Measurements from ENCODE around the gene DMAP1.
"Not testable (repeated sequence)": the region's sequence is repeated elsewhere in the genome, so short reads cannot be mapped to it uniquely, and the experiment has no call there.

The DMAP1 gene

GRCh38 chr1:44213222-44214112, at the start of gene DMAP1:
Gene DMAP1 (plus strand): TSS chr1:44213471. CDS start chr1:44213754, 283 bp downstream.
- DNase-seq (ENCODE audit: low read depth): peak; percentile 75

GRCh38 chr1:44168520-44169098, 44.7 kb upstream of the DMAP1 start:
- no peak for DNase-seq (ENCODE audit: low read depth)

GRCh38 chr1:44170281-44170823, 42.9 kb upstream of the DMAP1 start:
- no peak for DNase-seq (ENCODE audit: low read depth)

- no peak for DNase-seq (ENCODE audit: low read depth)
These were observed 38.6 kb upstream of the DMAP1 start for GRCh38 chr1:44174630-44175029.

GRCh38 chr1:44200336-44200735, 12.9 kb upstream of the DMAP1 start:
- DNase-seq (ENCODE audit: low read depth): no peak

- not testable (repeated sequence) for DNase-seq (ENCODE audit: low read depth)
These were observed 6.7 kb upstream of the DMAP1 start for GRCh38 chr1:44206545-44206944.

GRCh38 chr1:44208226-44208625, 5.0 kb upstream of the DMAP1 start:
- no peak for DNase-seq (ENCODE audit: low read depth)

GRCh38 chr1:44210595-44210994, 2.7 kb upstream of the DMAP1 start:
- no peak for DNase-seq (ENCODE audit: low read depth)

GRCh38 chr1:44212355-44213221, 683 bp upstream of the DMAP1 start:
- no peak for DNase-seq (ENCODE audit: low read depth)

GRCh38 chr1:44217809-44218410, 4.6 kb downstream of the DMAP1 start:
- peak; percentile 67 for DNase-seq (ENCODE audit: low read depth)

- no peak for DNase-seq (ENCODE audit: low read depth)
These were observed 5.4 kb downstream of the DMAP1 start for GRCh38 chr1:44218503-44219300.

- no peak for DNase-seq (ENCODE audit: low read depth)
These were observed 6.0 kb downstream of the DMAP1 start for GRCh38 chr1:44219301-44219626.

GRCh38 chr1:44220001-44220751, 6.9 kb downstream of the DMAP1 start:
- DNase-seq (ENCODE audit: low read depth): no peak

- no peak for DNase-seq (ENCODE audit: low read depth)
These were observed 7.5 kb downstream of the DMAP1 start for GRCh38 chr1:44220755-44221154.

GRCh38 chr1:44221769-44222168, 8.5 kb downstream of the DMAP1 start:
- DNase-seq (ENCODE audit: low read depth): no peak

GRCh38 chr1:44222397-44223186, 9.3 kb downstream of the DMAP1 start:
- DNase-seq (ENCODE audit: low read depth): no peak

- DNase-seq (ENCODE audit: low read depth): no peak
These were observed 9.9 kb downstream of the DMAP1 start for GRCh38 chr1:44223187-44223610.

GRCh38 chr1:44225761-44226160, 12.5 kb downstream of the DMAP1 start:
- DNase-seq (ENCODE audit: low read depth): no peak

GRCh38 chr1:44227211-44227610, 13.9 kb downstream of the DMAP1 start:
- DNase-seq (ENCODE audit: low read depth): no peak

- DNase-seq (ENCODE audit: low read depth): no peak
These were observed 14.9 kb downstream of the DMAP1 start for GRCh38 chr1:44228218-44228617.

Data from stimulated activated CD8-positive, alpha-beta memory T cell treated with anti-CD3 and anti-CD28 coated beads, Interleukin-7, amount 100 ng/mL, for 24 hours (primary cell).